T-helper 9 cell (primary cell): ENCODE results near the gene ME1.

Experiments
- DNase-seq: peaks from one replicate; pipeline ENCODE4 v3.0.0-alpha.2; 2020

ME1 gene

DNA sequence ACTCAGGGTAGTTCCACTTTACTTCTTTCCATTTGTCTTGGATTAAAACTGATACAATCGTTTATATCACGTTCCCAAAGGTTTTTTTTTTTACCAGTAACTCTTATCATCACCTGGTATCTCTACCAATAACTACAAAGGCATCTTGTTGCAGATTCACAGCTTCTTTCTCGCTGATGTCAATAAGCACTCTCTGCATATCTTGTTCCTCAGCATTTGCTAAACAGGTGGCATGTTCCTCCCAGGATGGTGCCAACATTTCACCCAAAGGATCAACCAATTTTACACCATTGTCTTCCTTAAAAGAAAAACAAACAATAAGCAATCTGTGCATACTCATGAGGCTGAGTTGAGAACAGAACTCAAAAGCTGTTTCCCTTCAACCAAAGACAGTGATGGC, 242.3 kb downstream of the ME1 start:
- DNase-seq: no peak

GRCh38 chr6:83185096-83185495, 245.8 kb downstream of the ME1 start:
- no peak for DNase-seq

DNA sequence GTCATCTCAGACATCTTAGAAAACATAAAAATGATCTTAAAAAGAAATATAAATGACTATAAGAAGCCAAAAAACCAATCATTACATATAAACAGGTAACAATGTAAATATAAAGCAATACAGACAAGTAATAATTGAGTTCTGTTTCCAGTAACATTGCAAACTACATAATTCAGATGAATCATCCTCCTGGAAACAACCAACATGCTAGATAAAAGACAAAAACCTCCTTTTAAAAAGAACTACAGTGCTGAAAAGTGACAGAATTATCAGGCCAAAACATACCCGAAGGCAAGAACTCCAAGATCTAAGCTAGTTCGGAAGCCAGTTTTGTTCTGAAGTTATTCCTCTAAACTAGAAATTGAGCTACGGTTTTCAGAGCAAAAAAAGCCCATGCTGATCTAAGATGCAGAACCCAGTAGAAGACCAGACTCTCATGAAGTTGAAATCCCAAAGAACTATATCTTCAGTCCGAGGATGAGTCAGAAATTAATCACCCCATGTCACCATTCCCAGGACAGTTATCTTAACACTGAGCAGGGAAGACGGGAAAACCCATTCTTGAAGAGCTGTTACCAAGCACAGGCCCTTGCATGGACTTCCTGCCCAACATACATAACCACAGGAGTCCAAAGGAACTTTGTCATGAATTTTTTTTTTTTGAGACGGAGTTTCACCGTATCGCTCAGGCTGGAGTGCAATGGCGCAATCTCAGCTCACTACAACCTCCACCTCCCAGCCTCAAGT, 247.6 kb downstream of the ME1 start:
- DNase-seq: no peak

DNA sequence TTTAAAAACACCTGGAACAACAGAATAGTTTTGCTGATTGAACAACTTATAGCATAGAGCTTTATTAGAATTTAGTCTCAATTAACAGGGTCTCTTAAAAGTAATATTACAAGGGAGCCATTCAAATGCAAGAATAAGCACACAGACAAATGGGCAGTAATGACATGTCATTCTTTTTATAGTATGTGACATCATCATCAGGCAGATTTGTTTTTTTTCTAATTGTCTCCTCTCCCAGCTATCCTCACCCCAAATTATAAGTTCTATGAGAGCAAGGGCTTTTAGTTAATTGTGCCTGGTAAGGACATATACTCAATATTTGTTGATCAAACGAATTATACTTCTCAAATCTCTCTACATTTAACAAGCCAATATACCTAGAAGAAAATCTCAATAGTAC, 248.7 kb downstream of the ME1 start:
- DNase-seq: no peak

- DNase-seq: no peak
These were observed 250.4 kb downstream of the ME1 start for GRCh38 chr6:83180426-83180950.

DNA sequence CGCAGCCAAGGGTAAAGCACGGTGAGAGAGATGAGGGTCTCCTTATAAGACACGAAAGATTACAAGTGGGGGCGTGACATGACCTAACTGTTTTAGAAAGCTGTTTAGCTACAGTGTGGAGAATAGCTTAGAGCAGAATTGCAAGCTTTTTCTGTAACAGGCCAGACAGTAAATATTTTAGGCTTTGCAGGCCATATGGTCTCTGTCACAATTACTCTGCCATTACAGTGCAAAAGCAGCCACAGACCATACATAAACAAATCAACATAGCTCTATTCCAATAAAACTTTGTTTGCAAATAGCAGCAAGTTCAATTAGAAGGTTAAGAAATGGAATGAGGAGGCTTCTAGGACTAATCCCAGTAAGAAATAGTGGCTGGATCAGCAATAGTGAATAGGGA, 254.6 kb downstream of the ME1 start:
- DNase-seq: no peak

GRCh38 chr6:83169511-83169910, 261.3 kb downstream of the ME1 start:
- DNase-seq: no peak

DNA sequence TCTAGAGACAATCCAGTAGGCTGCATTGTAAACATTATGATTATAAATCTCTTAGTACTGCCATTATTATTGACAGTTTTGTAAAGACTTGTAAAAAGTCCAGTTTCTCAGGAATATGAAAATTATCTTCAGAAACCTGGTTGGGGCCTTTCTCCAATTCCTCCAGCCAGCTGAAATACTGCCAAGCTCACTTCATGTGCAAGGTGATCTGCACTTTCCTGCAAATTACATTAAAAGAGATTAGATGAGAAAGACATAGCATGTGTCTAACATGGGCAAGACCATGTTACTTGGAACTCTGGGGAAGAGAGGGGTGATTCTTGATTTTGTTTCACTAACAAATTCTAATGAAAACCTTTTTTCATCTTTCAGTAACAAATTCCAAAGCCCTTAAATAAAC, 261.7 kb downstream of the ME1 start:
- no peak for DNase-seq

GRCh38 chr6:83168556-83168955, 262.3 kb downstream of the ME1 start:
- DNase-seq: no peak

GRCh38 chr6:83167726-83168278, 263.0 kb downstream of the ME1 start:
- no peak for DNase-seq
